ENCODE data around the gene ZYG11B.

DNA sequence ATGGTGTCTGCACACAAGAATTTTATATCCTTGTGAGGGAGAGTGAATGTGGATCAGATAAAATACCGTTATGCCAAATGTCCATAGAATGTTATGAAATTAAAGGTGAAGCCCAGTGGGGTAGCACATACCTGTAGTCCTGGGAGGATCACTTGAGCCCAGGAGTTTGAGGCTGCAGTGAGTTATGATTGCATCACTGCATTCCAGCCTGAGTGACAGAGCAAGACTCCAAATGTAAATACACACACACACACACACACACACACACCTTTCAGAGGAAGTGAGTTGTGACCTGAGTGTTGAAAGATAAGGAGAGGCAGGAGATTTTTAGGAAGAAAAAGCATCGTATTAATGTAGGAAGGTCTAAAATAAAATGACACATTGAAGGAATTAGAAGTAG is 88.2 kb downstream of the ZYG11B start:
- TF ChIP-seq, protein P1, sequence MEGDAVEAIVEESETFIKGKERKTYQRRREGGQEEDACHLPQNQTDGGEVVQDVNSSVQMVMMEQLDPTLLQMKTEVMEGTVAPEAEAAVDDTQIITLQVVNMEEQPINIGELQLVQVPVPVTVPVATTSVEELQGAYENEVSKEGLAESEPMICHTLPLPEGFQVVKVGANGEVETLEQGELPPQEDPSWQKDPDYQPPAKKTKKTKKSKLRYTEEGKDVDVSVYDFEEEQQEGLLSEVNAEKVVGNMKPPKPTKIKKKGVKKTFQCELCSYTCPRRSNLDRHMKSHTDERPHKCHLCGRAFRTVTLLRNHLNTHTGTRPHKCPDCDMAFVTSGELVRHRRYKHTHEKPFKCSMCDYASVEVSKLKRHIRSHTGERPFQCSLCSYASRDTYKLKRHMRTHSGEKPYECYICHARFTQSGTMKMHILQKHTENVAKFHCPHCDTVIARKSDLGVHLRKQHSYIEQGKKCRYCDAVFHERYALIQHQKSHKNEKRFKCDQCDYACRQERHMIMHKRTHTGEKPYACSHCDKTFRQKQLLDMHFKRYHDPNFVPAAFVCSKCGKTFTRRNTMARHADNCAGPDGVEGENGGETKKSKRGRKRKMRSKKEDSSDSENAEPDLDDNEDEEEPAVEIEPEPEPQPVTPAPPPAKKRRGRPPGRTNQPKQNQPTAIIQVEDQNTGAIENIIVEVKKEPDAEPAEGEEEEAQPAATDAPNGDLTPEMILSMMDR (IDR thresholded peaks at IDR 0.05) = no peak
- TF ChIP-seq EP300 (IDR thresholded peaks at IDR 0.05) (no peak), POLR2A (IDR thresholded peaks at IDR 0.05) (no peak), POLR2AphosphoS5 (IDR thresholded peaks at IDR 0.05) (no peak)
